GM18498 (cell line): Measurements from ENCODE around the gene CDKL5.

Source experiments
- ATAC-seq: cut with Tn5 transposase; IDR thresholded peaks from one replicate; pipeline ENCODE4 v1.9.1; 2021; ENCODE audit warnings: mild to moderate bottlenecking, moderate library complexity; ENCODE audit not compliant: unreplicated experiment

CDKL5 gene

DNA sequence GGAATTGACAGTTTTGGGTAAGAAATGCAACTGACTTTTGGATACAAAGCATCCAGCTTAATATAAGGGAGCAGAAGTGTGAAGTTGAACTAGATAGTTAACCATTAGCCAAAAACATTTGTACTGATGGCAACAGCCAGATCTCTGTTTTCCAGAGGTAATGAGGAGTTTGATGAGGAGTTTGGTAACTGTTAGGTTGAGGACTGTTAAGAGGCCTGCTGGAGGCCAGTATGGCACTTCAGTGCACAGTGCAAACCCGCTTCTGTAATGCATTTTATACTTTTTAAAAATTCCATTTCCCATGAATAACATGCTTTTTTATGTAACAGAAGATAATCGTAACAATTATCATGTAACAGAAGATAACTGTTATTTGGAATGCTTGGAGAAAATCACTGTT, 30.0 kb downstream of the CDKL5 start:
- no peak for ATAC-seq

DNA sequence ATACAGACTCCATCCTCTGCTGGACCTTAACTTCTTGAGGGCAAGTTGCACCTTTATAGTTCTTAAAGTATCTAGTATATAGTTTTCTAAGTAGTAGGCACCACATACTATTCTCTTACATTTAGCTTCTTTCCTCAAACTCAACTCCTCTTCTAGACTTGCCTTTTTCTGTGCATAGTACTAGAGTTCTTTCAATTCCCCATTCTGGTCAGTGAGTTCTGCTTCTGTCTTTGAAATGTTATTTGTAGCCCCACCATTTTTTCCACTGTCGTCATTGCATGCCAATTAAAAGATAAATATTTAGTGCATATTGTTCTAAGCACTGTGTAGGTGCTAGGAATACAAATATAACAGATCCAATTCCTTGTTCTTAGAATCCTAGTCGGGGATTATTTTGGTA, 31.6 kb downstream of the CDKL5 start:
- ATAC-seq, result no peak

- no peak for ATAC-seq
Measured at GRCh38 chrX:18461431-18461830, 36.0 kb downstream of the CDKL5 start.

DNA sequence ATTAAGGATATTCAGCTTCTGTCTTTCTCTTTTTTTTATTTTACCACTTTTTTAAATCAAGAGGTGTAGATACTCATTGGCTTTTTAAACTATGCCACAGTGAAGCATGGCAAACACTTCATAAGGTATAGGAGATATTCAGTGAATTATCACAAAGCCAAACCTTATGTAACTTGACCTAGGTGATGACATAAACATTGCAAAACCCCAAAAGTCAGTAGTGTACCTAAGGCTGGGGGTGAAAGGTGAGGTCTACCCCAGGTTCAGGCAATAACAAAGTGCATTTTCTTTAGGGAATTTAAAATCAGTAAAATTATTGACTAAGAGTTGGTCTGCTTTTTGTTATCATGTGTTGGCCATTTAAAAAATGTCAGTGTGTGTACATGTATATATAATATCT, 39.1 kb downstream of the CDKL5 start:
- ATAC-seq, result no peak

- ATAC-seq, result no peak
Measured at GRCh38 chrX:18465051-18465450, 39.6 kb downstream of the CDKL5 start.

- ATAC-seq, result no peak
Measured at GRCh38 chrX:18468599-18468998, 43.2 kb downstream of the CDKL5 start.

GRCh38 chrX:18471296-18471695, 45.9 kb downstream of the CDKL5 start:
- no peak for ATAC-seq

DNA sequence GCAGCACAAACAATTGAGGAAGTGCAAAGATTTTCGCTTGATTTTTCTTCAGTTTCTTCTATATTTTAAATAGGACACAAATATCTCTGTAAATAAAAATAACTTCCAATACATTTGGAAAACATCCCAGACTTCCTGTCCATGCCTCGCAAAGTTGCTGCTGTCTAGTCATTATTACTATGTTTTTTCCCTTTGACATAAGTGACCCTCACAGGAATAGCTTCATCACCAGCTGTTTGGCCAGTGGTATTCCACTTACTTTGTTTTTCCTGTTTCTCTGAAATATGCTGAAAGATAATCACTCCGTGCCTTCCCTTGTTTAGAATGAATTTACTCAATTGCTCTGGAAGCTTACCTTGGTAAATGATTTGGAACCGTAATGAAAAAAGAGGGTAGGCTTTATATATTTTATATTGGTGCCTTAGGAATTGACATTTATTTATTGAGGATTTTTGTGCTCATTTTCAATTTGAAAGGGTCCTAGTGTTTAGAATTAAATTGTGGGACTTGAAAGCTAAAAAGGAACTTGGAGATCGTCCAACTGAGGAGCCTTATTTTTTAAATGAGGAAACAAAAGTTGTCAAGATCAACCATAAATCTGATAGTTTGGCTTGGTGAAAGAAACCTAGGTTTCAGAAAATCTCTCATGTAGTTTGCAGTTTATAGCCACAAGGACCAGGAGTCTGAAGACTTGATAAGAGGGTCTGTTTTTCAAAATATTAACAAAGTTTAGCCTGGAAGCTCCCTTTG, 65.6 kb downstream of the CDKL5 start:
- ATAC-seq, result no peak

GRCh38 chrX:18491587-18492340, 66.4 kb downstream of the CDKL5 start:
- ATAC-seq, result no peak

- ATAC-seq, result no peak
Measured at GRCh38 chrX:18534949-18535348, 109.5 kb downstream of the CDKL5 start.

DNA sequence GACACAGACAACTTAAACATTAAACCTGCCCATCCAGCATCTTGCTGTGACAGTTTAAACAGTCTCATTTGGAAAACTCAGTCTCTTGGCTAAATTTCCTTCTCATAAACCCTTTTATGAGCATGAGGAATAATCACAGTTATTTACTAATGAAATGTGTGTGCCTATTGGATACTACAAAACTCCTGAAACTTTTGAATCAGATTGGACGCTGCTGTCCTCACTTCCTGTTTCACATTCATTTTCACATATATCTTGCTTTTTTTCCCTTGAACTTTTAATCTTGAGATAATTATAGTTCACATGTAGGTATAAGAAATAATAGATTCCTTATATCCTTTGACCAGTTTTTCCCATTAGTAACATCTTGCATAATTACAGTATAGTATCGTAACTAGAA, 111.7 kb downstream of the CDKL5 start:
- no peak for ATAC-seq

DNA sequence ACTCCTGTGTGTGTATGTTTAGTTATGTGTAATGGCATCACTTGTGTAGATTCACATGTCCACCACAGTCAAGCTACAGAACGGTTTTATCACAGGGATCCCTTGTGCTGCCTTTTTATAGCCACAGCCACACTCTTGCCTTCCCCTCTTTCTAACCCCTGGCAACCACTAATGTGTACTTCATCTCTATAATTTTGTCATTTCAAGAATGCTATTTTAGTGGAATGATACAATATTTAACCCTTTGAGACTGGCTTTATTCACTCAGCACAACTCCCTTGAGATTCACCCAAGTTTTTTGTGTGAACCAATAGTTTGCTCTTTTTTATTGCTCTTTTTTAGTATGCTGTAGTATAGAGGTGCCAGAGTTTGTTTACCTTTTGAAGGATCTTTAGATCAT, 112.1 kb downstream of the CDKL5 start:
- ATAC-seq, result no peak

DNA sequence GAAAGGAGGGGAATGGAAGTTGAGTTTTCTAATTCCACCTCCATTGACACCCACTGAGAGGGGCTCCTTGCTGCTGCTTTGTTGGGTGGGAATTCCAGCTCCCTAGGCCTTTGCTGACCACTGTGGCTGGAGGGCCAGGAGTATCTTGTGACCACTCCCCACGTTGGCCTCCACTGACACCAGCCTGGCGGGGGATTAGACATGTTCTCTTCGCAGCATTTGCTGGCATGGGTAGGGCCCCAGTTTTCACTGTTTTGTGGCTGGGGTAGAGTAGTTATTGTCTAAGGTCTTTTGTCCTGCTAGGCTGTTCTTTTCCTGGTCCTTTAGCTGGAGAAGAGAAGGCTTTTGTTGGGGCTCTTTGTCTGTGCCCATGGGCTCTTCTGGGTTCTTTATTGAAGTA, 116.7 kb downstream of the CDKL5 start:
- ATAC-seq, result no peak

- ATAC-seq, result no peak
Measured at GRCh38 chrX:18542905-18543304, 117.5 kb downstream of the CDKL5 start.

DNA sequence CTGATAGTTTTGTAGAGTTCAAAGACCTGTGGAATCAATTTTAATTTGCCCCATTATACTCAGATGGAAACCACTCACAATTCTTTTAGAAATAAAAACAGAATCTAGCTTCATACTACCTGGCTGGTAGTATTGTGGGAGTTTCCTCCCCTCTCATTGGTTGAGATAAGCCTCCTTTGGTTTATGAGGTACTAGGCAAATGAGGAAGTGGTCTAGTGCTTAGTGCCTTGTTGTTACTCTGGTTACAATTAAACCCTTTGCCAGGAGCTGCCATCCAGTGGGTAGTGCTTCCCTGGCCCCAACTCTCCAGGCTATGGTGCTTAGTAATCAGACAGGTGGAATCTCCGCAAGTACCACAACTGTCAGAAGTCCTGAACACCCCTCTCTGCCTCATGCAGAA, 118.3 kb downstream of the CDKL5 start:
- no peak for ATAC-seq

DNA sequence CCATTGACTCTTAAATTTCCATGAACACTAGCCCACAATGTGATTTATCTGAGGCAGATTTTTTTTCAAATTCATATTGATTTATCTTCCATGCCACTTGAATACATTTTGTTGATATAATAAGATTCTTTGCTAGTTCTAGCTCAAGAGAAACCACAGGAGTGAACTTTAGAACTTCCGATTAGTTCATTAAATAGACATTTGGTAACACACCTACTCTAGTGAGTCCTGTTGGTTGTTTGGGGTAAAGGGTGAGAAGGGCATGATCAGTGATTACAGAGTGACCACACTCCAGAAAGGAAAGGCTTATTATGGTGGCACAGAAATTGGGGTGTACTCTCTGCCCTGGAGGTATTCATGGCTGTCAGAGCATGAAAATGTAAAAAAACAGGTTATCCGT, 120.4 kb downstream of the CDKL5 start:
- no peak for ATAC-seq

- ATAC-seq, result no peak
Measured at GRCh38 chrX:18548996-18549395, 123.6 kb downstream of the CDKL5 start.

DNA sequence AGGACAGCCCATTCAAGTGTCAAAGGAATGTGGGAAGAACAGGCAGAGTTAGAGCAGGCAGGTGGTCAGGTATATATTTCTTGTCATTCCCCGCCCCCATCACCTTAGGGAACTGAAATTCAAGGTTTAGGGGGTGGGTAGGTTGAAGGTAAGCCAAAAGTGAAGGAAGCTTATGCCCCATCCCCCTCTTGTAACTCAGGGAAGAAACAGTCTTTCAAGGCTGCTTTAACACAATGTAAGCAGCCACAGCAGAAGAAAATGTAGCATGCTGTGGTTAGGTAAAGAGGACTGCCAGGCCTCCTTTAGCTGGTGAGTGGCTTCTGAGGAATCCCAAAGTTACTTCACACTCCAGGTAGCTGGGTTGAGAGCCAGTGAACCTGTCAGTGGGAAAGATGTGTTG, 124.2 kb downstream of the CDKL5 start:
- ATAC-seq, result no peak

DNA sequence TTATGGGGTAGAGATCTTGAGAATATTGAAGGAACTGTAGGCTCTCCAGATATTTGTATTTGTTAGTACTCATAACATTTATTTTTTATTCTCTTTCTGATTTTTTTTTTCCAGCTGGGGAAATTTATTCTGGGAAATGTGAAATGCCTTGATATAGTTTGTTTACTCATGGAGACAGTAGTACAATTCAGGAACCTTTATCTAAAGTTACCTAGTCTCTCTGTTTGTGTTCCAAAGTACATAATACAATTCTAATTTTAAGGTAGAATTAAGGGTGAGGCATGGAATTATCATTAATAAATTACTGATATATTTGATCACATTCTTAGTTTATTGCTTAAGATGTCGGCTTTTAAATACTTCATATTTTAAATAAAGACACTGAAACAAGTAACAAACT, 132.5 kb downstream of the CDKL5 start:
- no peak for ATAC-seq

DNA sequence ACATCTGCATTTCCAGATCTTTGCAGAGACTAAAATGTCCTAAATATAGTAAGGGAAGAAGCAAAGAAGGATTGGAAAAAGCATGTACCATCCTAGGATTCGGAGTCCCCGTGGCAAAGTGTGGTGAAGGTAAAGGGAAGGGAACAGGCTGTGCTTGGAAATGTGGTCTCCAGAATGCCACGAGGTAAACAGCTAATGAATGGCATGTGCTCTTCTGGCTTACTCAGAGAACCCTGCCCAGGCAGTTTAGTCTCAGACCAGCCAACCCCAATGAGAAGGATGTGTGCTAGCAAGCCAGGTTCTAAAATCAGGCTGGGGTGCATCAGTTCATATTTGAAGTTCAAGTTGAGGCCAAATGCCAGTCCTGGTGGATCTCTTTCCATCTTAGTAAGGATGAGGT, 133.4 kb downstream of the CDKL5 start:
- no peak for ATAC-seq

DNA sequence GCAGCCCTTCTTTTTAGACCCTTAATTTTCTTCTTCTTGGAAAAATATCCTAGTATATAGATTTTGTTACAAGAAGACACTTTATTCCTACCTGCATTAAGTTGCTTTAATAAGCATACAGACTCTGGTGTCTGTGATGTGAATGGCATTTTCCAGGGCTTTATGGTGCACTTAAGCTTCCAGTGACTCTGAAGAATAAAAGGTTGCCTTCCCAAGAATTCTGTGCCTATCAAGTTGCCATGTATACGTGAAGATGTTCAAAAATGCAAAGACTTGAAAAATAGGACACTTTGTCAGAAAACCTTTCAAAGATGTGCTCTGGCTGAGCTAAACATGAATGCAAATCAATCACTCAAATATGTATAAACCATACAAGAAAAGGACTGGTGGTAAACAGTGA, 135.6 kb downstream of the CDKL5 start:
- ATAC-seq, result no peak

DNA sequence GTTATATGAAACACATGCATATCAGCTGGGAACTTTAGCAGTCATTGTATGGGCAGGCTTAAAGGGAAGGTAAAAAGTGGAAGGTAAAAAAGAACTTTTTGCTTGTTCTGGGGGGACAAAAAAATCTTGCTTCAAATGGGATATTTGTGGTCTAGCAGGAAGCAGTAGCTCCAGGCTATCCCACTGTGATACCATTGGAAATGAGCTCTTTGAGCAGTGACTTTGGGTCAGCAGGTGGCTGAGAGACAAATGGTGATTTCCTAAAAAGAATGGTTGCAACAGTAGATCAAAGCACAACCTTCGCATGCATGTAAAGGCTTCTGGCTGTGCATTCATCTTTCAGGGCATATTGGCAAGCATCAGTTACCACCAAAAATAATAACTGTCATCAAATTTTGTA, 140.3 kb downstream of the CDKL5 start:
- ATAC-seq, result no peak

DNA sequence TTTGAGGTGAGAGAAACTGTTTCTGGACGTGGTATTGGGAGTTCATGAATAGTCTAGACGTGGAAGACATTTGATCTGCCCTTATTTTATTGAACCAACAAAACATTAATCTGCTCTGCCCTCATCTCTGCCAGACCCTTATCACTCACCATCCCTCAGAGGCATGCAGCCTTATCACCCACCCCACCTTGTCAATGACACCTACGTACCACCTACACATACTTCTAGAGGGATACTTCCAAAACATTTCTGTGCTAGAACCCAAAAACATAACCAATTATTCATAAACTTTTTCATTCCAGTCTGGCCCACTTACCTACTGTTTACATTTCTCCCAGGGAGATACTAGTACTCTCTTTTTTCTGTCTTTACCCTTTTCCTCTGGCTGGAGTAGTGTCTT, 141.3 kb downstream of the CDKL5 start:
- ATAC-seq, result no peak
